EL (cell line): ENCODE measurements around the gene ERC1.

Experiments
- DNase-seq: peaks from one replicate; pipeline ENCODE4 v3.0.0-alpha.2; 2016

The ERC1 gene

DNA sequence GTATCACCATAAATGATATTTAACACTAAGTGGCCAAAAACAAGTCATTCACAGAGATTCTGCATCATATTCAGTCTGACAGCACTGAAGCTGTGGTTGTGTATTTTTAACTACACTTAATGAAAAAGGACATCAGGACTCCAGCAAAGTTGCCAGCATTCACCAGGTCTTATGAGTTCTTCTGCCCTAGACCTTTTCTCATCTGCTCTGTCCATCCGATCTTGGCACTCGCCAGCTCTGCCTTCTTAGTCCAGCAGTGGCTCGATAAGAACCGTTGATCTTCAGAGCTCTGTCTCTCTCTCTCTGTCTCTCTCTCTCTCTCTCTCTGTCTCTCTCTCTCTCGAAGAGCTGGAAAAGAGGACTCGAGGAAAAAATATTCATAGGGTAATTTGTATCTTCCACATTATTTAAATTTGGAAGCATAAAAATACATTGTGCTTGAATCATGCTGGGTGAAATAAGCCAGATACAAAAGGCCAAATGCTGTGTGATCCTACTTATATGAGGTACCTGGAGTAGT is 371.2 kb downstream of the ERC1 start:
- DNase-seq: no peak

DNA sequence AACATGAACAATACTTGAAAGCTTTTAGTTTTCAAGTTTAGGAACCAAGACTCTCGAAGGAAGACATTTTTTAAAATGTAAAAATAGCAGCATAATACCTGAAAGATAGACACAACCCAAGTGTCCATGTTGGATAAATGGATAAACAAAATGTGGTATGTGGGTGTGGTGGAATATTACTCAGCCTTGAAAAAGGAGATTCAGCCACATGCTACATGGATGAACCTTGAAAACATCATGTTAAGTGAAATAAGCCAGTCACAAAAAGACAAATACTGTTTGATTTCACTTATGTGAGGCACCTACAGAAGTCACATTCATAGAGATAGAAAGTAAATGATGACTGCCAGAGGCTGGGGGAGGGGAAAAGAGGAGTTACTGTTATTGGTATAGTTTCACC is 374.7 kb downstream of the ERC1 start:
- no peak for DNase-seq

DNA sequence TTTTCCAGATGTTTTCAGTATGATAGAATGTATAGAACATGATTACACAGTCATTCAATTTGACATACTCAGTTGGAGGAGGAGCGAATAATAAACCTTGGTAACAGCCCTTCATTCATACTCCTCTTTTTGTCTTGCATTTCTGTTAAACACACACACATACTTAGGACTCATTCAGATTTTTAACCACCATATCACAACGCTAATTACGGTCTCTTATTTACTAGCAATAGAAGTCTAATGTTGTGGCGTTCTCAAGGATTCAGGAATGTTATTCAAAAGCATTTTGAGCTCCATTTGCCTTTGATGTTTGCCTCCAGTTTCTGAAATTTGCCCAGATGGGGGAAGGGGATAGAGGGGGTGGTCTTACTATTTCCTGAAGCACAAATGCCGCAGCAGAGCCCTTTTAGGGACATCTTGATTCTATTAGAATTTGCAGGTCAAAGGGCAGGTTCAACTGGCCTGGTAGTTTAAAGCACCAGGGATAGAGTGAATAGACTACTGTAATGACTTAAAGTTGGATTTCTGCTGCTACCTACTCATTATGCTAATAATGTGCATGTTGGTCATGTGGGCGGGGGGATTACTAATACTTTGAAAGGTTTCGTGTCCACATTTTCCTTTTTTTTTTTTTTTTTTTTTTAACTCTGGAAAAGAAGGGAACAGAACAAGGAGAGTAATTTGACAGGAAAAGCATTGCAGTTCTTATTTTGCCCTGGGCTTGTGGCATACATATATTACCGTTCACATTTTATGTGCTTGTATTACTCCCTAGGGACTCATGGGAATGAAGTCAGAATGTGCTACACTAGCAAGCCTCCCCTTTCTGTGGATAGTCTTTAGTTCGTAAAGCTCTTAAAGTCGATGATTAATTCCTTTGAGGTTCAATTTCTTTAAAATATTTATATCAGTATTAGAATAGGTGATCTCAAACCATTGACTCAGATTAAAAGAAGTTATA is 376.6 kb downstream of the ERC1 start:
- no peak for DNase-seq

DNA sequence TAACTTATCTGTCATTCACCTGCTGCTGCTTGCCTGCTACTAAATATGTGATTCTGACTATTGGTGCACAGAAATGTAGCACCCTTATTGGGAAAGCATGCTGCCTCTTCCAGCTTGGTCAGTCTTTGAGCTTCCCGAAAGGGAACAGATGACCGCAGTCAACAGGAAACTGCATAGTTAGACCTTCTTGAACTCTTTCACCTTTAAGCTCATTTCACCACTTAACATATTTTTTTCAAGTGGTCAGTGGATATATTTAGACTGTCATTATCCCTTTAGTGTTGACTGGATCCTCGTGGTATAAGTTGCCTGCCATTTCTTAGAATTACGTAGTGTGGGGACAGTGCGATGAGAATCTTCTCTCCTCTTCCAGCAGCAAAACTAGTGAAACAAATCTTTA is 378.4 kb downstream of the ERC1 start:
- no peak for DNase-seq

DNA sequence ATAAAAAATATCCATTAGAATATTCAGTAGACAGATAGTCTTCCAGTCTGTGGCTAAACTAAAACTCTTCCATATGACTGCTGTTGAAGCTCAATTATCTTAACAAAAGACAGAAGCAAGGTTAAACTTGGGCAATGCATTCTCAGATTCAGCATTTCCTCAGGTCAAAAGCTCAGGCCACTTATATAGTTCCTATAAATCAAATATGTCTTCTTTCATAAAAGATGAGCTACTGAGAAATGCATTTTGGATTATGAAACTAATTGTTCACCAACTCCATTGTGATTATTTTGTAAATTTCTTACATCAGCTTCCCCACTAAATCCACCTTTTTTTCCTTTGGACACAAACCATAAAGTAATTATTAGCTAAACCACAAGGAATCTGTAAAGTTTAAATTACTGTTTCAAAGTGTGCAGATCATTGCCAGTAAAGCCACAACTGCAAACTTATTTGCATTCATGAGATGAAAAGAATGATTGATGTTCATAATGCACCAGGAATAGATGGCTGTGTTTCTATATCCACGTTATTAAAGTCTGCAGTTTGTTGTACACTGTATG is 379.0 kb downstream of the ERC1 start:
- no peak for DNase-seq

DNA sequence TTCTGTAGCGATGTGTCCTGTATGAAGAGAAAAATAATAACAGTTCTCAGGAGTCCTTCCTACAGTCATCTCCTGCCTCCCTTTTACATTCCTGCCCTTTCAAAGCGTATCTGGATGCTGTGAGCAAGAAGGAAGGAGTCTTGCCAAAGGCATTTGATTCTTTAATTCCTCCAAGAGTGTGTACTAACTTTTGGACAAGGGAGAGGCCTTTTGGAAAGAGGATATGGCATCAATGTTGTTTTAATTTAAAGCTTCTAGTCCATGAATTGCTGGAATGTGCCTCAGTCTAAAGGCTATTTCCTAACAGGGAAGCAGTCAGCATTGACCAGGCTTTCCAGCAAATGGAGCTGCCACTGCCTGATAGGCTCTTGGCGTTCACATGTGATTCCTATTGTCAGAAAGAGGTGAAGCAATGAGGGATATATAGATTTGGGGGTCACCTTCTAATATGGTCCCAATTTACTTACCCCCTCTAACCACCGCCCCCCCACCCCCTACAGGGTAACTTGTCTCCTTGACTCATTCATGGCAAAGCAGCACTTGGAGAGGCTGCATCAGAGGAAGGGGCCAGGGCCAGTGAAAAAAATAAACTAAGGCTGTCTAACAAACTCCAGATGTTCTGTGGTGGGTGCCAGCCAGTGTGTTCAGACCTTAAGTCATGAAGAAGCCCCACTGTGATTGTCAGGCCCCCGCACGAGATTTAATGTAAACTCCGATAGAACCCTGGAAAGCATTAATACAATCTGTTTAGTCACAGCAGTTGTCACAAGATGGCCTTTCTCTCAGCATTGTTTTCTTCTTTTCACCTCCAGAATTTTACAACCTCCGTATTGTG is 383.1 kb downstream of the ERC1 start:
- peak; percentile 26 for DNase-seq

DNA sequence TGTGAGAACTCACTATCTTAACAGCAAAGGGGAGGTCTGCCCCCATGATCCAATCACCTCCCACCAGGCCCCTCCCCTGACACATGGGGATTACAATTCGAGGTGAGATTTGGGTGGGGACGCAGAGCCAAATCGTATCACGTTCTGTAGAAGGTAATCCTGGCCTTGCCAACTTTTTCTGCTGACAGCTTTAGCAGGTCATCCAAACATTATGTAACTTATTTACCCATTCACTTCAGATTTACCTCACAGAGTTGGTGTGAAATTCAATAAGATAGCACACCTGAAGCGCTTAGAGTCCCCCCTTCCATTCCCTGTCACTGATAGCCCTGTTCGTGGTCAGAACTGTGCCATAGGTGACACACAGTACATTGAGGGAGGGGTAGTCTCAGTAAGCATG is 384.3 kb downstream of the ERC1 start:
- DNase-seq: no peak

DNA sequence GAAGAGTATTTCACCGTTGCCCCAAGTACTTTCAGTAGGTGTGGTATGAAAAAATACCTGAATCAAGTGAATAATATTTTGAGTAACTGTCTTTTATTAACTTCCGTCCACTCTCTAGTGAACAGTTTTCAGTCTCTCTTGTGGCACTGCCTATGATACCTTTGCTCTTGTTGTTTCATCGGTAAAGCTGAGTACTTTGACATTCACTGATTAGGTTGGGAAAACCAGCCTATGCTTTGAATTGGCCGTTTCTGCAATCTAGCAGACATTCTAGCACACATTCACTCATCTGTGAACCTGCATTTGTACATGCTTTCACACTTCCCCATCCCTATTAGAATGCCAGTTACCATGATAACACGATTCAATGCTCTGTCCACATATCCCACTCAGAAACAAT is 386.1 kb downstream of the ERC1 start:
- DNase-seq: no peak

DNA sequence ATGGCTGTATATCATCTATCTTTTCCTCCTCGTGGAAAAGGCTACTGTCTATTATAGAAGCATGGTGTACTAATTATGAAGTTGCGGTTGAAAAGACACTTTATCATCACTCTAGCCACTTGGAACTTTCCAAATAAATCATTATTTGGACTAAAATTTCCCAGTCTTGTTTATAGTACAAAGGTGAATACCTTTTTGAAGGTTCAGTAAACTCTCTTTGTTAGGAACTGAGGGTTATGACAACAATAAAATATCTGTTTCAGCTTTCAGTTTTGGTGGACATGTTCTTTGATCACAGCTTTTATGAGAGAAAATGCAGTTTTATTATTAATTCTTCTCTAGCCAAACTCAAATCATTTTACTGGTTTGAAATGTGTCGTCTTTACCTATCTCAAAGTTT is 386.7 kb downstream of the ERC1 start:
- DNase-seq: no peak

DNA sequence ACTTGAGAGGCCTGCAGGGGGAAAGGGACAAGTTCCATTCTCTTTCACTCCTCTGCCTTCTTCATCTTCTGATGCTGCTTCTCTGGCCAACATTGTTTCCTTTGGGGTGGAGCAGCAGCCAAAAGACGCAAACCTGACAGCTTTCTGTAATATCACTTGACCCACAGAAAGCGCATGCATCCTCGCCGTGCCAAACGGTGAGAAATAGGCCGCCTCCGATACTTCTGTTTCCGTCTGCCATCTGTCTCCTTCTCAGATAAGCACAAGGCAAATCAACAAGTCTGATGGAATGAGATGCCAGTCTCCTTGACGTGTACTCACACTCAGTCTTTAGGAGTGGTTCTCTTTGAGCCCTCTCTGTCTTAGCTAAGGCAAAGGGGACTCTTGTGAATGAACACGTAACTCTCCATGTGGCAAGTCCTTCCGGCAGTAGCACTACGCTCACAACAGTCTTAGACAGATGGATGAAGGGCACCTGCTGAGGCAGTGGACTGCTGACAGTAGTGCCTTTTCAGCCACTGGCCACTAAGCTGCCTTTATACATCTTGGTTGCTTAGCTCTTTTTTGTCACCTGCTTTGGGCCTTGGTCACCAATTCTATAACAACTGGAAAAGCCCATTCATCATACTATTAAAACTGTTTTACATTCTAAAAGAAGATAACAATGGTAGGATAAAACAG is 389.3 kb downstream of the ERC1 start:
- no peak for DNase-seq

DNA sequence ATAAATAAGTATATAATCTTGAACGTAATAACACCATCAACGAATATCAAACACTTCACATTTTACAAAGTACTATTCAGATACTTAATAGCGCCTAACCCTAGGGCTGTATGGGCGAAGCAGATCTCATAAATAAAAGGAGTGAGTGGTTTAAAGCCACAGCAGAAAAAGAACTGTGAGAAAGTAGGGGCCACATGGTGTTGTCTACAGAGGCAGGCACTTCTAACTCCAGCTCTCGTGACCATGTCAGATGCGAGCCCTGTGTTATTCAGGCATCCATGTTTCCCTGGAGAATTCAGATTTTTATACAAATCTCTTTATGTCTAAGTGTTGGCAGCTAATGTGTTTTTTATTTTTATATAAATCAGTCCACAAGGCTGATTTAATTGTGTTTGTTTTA is 391.1 kb downstream of the ERC1 start:
- DNase-seq: no peak

DNA sequence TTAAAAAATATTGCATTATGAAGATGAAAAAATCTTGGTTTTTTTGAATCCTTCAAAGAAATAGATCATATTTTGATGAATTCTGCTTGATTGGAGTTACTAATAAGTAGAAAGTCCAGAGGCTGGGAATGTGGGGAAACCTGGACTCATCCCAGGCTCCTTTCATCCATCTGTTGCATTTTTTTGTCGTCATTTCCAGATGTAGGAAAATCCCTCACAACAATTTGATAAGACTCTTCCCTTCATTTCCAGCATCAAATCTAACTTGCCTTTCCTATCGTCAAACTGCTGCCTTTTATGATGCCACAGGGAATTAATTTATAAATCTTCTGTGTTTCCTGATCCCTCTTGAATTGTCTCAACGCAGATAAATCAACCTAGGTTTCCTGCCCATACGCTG is 391.8 kb downstream of the ERC1 start:
- DNase-seq: no peak

DNA sequence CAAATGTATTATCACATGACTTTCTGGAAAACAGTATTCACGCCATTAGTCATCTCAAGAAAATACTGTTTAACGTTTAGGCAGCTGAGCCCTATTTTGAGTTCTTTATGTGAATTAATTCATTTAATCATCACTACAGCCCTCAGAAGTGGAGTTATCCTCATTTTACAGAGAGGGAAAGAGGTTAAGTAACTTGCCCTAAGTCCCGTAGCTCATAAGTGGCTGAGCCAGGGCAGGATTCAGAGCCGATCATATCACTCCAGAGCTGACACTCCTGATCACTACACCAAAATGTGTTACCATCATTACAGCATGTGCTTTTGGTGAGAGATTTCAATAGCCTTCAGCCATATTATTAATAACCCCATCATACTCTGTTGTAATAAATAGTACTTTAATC is 392.7 kb downstream of the ERC1 start:
- DNase-seq: no peak

DNA sequence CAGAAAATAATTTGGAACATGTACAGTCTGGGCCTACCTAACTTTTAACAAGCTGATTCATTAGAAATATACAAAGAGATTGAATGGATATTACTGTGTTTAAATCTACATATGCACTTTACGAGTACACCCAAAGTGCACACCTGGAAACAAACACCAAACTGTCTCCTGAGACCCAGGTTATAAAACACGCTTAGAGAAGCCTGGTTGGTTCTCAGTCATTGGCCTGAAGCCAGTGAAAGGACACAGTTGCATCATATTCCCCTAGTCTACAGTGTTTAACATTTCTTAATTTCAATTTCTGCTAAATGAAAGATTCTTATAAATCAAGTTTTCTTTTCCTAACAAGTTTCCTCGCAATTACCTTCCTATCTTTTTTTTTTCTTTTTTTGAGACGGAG is 393.9 kb downstream of the ERC1 start:
- DNase-seq: no peak

DNA sequence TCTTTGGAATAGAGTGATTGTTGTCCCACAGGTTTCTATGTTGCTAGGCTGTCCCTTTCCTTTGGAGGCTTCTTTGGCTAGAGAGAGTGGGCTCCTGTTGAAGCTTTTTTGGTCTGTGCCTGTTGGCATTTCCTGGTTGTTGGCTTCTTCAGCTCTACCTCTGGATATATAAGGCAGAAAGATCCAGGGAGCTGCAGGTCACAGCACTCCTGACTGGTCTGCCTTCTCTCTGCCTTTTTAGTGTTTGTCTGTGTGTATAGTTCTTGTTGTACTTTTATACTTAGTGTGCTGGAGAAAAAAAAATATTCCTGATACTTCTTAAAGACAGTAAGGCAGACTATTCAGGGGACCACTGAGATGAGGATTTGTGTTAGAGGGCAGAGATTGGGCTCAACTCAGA is 400.7 kb downstream of the ERC1 start:
- no peak for DNase-seq

DNA sequence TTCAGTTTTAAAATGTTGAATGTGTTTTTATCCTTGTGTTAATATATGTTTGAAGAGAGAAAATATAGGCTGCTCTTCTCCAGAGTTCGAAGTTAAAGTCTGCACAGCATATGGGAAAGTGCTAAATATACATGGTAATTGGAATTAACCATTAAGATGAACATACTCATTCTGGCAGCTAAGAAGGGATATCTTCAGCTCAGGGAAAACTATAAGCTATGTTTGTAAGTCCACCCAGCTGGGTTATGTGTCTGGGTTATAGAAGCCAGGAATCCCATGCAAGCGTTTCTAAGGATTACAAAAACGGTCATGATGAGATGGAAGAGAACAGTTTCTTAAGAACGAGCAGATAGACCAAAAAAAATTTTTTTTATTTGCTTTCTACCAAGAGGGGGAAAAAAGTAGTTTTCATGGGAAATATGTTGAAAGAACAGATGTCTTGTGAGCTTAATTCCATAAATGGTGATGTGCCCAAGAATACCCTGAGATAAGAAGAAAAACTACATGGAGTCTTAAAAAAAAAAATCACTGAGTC is 404.5 kb downstream of the ERC1 start:
- DNase-seq: no peak

DNA sequence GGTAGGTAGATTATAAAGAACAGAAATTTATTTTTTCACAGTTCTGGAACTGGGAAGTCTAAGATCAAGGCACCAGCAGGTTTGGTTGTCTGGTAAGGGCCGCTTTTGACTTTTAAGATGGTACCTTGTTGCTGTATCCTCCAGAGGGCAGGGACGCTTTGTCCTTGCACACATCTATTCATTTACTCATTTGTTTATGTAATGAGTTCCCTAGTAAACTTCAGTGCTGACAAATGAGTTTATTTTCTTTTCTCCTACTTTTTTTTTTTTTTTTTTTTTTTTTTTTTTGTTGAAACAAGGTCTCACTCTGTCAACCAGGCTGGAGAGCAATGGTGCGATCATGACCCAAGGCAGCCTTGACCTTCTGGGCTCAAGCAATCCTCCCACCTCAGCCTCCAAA is 407.6 kb downstream of the ERC1 start:
- DNase-seq: peak; percentile 50

DNA sequence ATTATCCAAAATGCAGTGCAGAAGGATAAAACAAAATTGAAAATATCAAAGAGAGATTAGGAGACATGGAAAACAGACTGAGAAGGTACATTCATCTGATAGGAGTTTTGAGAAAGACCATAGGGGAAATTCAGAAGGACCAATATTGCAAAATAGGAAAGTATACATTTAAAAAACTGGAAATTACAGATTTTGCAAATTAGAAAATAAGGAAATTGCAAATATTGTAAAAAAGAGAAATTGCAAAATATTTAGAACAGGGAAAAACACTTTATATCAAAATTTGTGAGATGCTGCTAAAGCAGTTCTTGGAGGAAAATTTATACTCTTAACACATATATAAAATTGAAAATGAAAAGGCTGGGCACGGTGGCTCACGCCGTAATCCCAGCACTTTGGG is 410.9 kb downstream of the ERC1 start:
- DNase-seq: no peak

DNA sequence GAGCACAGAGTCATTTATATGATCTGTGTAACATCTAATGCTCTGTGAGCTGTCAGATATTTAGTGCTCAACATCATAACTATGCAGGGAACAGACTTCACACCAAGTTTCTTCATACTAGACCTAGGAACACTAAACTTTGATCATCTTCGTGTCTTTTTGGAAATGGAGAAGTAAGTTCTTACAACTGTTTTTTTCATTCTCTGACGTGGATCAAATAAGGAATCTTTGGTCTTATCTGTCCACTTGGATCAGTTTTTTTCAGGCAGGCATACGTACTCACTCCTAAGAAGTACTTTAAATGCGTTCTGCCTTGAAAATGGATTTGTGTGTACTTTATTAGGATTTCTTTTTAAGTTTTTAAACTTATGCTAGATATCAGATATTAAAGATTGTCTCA is 412.4 kb downstream of the ERC1 start:
- DNase-seq: no peak

DNA sequence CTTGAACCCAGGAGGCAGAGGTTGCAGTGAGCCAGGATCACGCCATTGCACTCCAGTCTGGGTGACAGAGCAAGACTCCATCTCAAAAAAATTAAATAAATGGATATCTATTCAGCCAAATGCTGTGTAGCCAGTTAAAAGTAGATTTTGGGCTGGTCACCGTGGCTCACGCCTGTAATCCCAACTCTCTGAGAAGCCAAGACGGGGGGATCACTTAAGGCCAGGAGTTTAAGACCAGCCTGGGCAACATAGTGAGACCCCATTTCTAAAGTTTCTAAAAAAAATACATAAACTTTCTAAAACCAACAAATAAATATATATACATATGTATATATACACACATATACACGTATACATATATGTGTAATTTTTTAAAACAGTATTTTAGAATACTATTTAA is 414.6 kb downstream of the ERC1 start:
- DNase-seq: no peak

DNA sequence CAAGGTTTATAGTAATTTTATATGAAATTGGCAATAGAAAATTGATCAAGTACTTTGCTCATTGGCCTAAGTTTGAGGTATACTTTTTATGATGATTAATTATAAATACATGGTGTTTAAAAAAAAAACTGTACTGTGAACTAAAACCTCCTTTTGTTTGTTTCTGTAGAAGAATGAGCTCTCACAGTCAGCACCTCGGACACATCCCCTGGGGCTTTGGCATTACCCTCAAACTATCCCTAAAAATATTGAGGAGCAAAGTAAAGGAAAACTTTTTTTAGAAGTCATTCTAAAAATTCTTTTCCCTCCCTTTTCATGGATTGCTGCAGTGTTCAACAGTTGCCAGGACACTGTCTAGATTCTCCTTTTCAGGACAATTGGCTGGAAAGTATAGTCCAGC is 419.8 kb downstream of the ERC1 start:
- no peak for DNase-seq

DNA sequence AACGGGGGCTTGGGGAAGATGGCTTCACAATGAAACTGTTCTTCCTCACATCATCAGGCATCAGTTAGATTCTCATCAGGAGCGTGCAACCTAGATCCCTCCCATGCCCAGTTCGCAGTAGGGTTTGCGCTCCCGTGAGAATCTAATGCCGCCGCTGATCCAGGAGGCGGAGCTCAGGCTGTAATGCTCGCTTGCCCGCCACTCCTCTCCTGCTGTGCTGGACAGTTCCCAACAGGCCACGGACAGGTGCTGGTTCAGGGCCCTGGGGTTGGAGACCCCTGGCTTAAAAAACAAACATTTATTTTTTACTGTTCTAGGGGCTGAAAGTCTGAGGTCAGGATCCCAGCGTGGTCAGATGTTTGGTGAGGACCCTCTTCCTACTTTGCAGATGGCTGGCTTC is 422.9 kb downstream of the ERC1 start:
- no peak for DNase-seq

DNA sequence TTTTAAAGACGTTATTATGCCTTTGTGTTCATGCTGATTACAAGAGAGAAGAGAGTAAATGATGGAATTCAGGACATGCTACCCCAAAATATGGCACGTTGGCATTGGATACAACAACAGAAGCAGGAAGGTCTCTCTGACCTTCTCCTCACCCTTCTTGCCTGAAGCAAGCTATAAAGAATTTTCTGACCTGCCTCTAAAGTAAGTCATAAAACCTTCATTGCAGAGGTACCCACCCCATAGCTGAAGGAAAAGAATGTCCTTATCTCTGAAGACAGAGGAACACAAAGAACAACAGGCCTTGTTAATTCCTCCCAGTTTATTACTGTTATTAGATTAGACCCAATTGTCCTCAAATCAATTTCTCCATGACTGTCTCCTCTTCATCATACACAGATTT is 427.1 kb downstream of the ERC1 start:
- DNase-seq: peak; percentile 3
